ENCODE results near the gene EIF1AY.

DNA sequence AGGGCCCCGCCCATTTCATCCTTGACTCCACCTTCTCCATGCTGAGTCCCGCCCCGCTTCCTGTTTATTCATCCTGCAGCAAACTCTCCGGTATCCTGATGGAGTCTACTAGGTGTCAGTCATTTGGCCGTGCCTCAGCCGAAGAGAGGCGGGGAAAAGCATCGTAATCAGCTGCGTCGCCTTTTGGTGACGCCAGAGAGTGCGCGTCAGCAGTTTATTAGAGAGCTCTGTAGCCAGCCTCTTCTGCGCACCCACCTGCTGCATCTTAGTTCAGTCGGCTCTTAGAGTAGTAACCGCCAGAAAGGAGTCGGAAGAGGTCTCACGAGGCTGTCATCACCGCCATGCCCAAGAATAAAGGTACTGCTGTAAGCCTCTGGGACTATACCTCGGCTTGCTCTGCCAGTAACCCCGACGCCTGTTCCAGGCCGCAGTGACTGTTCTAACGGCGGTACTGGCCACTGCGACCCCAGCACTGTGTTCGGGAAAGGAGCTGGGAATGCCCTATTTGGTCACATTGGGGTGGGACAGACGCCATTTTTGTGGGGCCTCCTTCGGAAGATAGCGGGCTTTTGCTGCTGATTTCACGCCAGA lies at the start of gene EIF1AY:
- no peak for TF ChIP-seq POLR2A (IDR thresholded peaks at IDR 0.05)
- TF ChIP-seq, protein P1, sequence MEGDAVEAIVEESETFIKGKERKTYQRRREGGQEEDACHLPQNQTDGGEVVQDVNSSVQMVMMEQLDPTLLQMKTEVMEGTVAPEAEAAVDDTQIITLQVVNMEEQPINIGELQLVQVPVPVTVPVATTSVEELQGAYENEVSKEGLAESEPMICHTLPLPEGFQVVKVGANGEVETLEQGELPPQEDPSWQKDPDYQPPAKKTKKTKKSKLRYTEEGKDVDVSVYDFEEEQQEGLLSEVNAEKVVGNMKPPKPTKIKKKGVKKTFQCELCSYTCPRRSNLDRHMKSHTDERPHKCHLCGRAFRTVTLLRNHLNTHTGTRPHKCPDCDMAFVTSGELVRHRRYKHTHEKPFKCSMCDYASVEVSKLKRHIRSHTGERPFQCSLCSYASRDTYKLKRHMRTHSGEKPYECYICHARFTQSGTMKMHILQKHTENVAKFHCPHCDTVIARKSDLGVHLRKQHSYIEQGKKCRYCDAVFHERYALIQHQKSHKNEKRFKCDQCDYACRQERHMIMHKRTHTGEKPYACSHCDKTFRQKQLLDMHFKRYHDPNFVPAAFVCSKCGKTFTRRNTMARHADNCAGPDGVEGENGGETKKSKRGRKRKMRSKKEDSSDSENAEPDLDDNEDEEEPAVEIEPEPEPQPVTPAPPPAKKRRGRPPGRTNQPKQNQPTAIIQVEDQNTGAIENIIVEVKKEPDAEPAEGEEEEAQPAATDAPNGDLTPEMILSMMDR (IDR thresholded peaks at IDR 0.05): no peak
